Nephron (organoid): ENCODE results near the gene TSTD1.
A peak's percentile ranks its signal among the peaks of the same experiment; 100 is the strongest.
"Not testable (repeated sequence)": the region's sequence is repeated elsewhere in the genome, so short reads cannot be mapped to it uniquely, and the experiment has no call there.

Source experiments
- H3K27ac Mint-ChIP-seq, 3 experiments: 2 replicates each; pipeline ENCODE4 v1.8.0; 2020; ENCODE audit warnings: mixed read lengths in 3 of 3, mild to moderate bottlenecking in 2 of 3, moderate library complexity in 1 of 3
- H3K27me3 Mint-ChIP-seq: 2 replicates; pipeline ENCODE4 v1.8.0; 2021; ENCODE audit warnings: low read depth, mild to moderate bottlenecking, moderate library complexity, mixed read lengths
- H3K36me3 Mint-ChIP-seq: 2 replicates; pipeline ENCODE4 v1.8.0; 2020; ENCODE audit warnings: low read depth, mixed read lengths
- H3K4me1 Mint-ChIP-seq: 2 replicates; pipeline ENCODE4 v1.8.0; 2020; ENCODE audit warnings: mixed read lengths
- H3K4me3 Mint-ChIP-seq, 3 experiments: 2 replicates each; pipeline ENCODE4 v1.8.0; 2020; ENCODE audit warnings: mild to moderate bottlenecking in 3 of 3, mixed read lengths in 3 of 3, moderate library complexity in 2 of 3
- H3K9me3 Mint-ChIP-seq: 2 replicates; pipeline ENCODE4 v1.8.0; 2020; ENCODE audit warnings: mixed read lengths
- TF ChIP-seq, protein P1 (sequence below), 3 experiments: fragments of 200-600 bp; sonication (generic); IDR thresholded peaks; one replicate each; pipeline ENCODE4 v1.5.0; 2021; ENCODE audit warnings: antibody characterized with exemption in 3 of 3; ENCODE audit not compliant: unreplicated experiment in 3 of 3

TSTD1 gene

DNA sequence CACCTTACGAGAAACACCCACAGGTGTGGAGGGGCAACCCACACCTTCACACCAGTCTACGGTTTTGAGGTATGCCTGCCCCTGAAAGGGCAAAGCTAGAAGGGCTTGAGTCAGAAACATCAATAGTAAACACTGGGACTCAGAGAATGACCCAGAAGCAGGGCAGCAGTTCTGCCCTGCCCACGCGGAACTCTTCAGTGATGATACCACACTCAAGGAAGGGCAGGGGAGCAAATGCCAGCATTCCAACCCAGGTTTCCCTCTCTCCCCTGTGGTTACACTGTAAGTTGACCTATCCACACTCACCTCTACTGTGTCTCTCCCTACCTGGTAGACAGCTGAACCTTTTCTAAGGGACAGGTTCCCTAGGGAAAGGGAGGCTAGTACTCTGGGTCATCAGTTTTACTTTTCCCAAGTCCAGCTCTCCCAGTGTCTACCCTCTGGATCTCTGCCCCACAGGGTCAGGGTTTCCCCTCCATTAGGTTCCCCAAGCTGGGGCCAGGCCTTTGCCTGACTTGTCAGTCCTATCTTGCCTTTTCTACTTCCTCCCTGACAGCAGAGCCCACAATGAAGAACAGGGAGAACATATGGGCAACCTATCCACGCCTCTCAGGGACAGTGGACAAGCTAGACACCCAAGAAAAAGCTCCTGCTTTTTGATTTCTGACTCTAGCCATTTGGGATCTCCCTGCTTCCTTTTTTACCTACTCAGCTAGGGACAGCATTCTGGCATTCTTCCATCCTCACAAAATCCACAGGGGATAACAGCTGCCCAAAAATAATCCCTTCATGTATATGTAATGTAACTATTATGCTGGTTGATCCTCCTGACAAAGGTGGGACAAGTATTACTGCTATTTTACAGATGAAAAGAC lies 20.8 kb downstream of the TSTD1 start:
- Mint-ChIP-seq H3K27ac (no peak overlapping the region), H3K27me3 (peaks cover 53% of the 10 kb centered on the region), H3K4me3 (peak overlapping the region in 1 of 3 experiments; percentile 36), H3K9me3 (no peaks in the 10 kb centered on the region), H3K36me3 (no peaks in the 10 kb centered on the region), H3K4me1 (peaks cover 24% of the 10 kb centered on the region)
- TF ChIP-seq, protein P1, sequence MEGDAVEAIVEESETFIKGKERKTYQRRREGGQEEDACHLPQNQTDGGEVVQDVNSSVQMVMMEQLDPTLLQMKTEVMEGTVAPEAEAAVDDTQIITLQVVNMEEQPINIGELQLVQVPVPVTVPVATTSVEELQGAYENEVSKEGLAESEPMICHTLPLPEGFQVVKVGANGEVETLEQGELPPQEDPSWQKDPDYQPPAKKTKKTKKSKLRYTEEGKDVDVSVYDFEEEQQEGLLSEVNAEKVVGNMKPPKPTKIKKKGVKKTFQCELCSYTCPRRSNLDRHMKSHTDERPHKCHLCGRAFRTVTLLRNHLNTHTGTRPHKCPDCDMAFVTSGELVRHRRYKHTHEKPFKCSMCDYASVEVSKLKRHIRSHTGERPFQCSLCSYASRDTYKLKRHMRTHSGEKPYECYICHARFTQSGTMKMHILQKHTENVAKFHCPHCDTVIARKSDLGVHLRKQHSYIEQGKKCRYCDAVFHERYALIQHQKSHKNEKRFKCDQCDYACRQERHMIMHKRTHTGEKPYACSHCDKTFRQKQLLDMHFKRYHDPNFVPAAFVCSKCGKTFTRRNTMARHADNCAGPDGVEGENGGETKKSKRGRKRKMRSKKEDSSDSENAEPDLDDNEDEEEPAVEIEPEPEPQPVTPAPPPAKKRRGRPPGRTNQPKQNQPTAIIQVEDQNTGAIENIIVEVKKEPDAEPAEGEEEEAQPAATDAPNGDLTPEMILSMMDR (IDR thresholded peaks at IDR 0.05; ENCODE audit: unreplicated experiment in 3 of 3) = no peak

DNA sequence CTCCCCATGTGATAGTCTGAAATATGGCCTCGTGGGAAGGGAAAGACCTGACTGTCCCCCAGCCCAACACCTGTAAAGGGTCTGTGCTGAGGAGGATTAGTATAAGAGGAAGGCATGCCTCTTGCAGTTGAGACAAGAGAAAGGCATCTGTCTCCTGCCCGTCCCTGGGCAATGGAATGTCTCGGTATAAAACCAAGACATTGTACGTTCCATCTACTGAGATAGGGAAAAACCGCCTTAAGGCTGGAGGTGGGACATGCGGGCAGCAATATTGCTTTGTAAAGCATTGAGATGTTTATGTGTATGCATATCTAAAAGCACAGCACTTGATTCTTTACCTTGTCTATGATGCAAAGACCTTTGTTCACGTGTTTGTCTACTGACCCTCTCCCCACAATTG lies 21.6 kb downstream of the TSTD1 start:
- H3K4me1 Mint-ChIP-seq = peaks cover 24% of the 10 kb centered on the region
- not testable (repeated sequence) for H3K27ac Mint-ChIP-seq, H3K4me3 Mint-ChIP-seq, H3K36me3 Mint-ChIP-seq, H3K9me3 Mint-ChIP-seq
- peaks cover 47% of the 10 kb centered on the region for H3K27me3 Mint-ChIP-seq

DNA sequence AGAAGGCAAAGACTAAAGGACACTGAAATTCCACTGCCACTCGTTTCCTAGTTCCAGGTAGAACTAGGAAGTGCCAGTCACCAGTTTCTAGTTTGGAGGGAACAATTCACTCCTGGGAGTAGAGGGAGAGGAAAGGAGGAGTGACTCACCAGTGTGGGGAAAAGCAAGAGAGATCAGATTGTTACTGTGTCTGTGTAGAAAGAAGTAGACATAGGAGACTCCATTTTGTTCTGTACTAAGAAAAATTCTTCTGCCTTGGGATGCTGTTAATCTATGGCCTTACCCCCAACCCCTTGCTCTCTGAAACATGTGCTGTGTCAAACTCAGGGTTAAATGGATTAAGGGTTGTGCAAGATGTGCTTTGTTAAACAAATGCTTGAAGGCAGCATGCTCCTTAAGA lies 22.1 kb downstream of the TSTD1 start:
- not testable (repeated sequence) for H3K4me3 Mint-ChIP-seq, H3K36me3 Mint-ChIP-seq, H3K9me3 Mint-ChIP-seq, H3K27ac Mint-ChIP-seq
- Mint-ChIP-seq H3K4me1 (peaks cover 24% of the 10 kb centered on the region), H3K27me3 (peaks cover 42% of the 10 kb centered on the region)

DNA sequence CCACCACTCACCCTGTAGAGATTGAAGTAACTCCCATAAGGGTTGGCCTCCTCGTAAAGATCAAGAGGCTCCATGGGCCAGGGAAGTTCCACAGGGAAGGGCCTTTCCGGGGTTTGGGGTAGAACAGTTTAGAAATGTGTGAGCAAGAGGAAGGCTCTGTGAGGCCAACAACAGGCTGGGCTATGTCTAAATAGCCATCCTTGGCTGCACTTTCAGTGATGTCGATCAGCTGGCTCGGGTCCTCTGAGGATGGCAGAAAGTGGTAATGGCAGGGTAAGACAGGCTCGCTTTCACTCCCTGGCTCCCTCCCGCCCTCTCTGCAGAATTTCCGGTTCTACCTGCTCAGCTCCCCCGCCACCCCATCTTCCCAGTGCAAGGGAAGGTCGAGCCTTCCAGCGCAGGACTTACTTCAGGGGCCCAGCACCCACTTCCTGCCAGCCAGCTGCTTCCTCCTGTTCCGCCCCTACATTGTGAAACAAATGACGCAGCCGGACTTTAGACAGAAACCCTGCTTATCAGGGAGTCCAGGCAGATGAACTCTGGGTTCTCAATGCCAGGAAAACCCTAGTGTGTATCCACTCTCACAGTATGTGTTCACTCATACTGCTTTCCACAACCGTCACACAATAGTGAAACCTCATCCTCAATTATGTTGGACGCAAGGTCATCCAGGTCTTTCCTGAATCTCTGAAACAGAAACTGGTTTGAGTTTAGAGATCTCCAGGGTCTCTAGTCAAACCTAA lies 25.1 kb downstream of the TSTD1 start:
- H3K4me1 Mint-ChIP-seq = peaks cover 8% of the 10 kb centered on the region
- no peak overlapping the region for H3K4me3 Mint-ChIP-seq
- peaks cover 15% of the 10 kb centered on the region for H3K27me3 Mint-ChIP-seq
- H3K9me3 Mint-ChIP-seq = no peaks in the 10 kb centered on the region
- peak overlapping the region; percentile 47 to 72 (median 63) for H3K27ac Mint-ChIP-seq
- H3K36me3 Mint-ChIP-seq = no peaks in the 10 kb centered on the region
- TF ChIP-seq, protein P1 (IDR thresholded peaks at IDR 0.05; ENCODE audit: unreplicated experiment in 3 of 3) = no peak

DNA sequence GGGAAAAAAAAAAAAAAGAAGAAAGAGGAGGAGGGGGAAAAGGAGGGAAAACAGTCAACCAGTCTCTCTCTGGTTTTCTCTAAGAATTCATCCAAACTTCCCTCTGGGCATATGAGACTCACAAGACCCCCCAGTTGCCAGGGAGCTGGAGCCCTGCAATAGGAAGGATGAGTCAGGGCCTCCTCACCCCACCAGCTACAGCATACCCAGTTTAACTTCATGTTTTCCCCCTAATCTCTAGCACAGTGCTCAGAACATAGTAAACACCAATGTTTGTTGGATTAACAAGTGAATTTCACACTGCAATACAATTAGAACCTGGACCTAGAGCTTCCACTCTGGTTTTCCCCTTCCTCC lies 25.7 kb downstream of the TSTD1 start:
- H3K27ac Mint-ChIP-seq = peak overlapping the region in 2 of 3 experiments; percentile 47 to 63
- TF ChIP-seq, protein P1 (IDR thresholded peaks at IDR 0.05; ENCODE audit: unreplicated experiment in 3 of 3) = no peak
- peaks cover 8% of the 10 kb centered on the region for H3K4me1 Mint-ChIP-seq
- no peak overlapping the region for H3K4me3 Mint-ChIP-seq
- H3K36me3 Mint-ChIP-seq = no peaks in the 10 kb centered on the region
- no peaks in the 10 kb centered on the region for H3K9me3 Mint-ChIP-seq
- H3K27me3 Mint-ChIP-seq = peaks cover 9% of the 10 kb centered on the region

DNA sequence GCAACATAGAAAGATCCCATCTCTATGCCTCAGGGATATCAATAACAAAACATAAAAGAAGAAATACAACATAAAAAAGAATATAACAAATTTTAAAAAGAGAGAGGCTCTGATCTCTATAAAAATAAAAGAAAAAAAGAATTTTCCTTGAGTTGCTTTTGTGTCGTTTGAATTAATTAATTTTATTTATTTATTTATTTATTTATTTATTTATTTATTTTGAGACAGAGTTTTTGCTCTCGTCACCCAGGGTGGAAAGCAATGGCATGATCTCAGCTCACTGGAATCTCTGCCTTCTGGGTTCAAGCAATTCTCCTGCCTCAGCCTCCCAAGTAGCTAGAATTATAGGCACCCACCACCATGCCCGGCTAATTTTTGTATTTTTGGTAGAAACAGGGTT lies 26.3 kb downstream of the TSTD1 start:
- Mint-ChIP-seq H3K9me3 (no peaks in the 10 kb centered on the region), H3K4me1 (peaks cover 8% of the 10 kb centered on the region), H3K36me3 (no peaks in the 10 kb centered on the region), H3K27me3 (peaks cover 3% of the 10 kb centered on the region), H3K27ac (no peak overlapping the region), H3K4me3 (no peak overlapping the region)
- TF ChIP-seq, protein P1 (IDR thresholded peaks at IDR 0.05; ENCODE audit: unreplicated experiment in 3 of 3) = no peak
